ENCODE measurements around the gene RDX. TPM values are rescaled to one million over a fixed set of nuclear protein-coding genes. Genes with fewer than 3 reads are reported as not detected.

Gene RDX
- total RNA-seq, 1 experiment from 2014 or later = 86.6 TPM

- Histone ChIP-seq H2BK5ac (ENCODE audit: insufficient read length, low read length) (no peak overlapping the region), H3K4me1 (ENCODE audit: insufficient read depth, low read length) (peaks cover 7% of the 10 kb centered on the region)
- peaks cover 12% of the 10 kb centered on the region in 2 experiments for H3K4me1 Mint-ChIP-seq
These were observed 148.3 kb downstream of the RDX start for GRCh38 chr11:110147962-110148709.

More at GRCh38 chr11:110147962-110148709, 148.3 kb downstream of the RDX start:
- Histone ChIP-seq H3K79me2 (ENCODE audit: insufficient read depth, low read length) (no peaks in the 10 kb centered on the region), H3K27ac (ENCODE audit: insufficient read length, low read depth, low read length) (no peak overlapping the region), H2BK12ac (ENCODE audit: insufficient read length, low read depth, low read length) (no peak overlapping the region), H3K9ac (ENCODE audit: extremely low read depth, insufficient read length, low read length) (no peak overlapping the region), H4K91ac (ENCODE audit: insufficient read length, low read depth, low read length) (no peak overlapping the region), H2BK120ac (ENCODE audit: low read depth, low read length, poor library complexity, severe bottlenecking) (no peak overlapping the region), H3K9me3 (ENCODE audit: control insufficient read depth, low read depth, low read length) (no peaks in the 10 kb centered on the region), H4K5ac (ENCODE audit: insufficient read length, low read depth, low read length) (no peak overlapping the region), H4K20me1 (ENCODE audit: control insufficient read depth, insufficient read depth, insufficient read length) (no peaks in the 10 kb centered on the region), H3K27me3 (ENCODE audit: insufficient read depth, low read length) (no peaks in the 10 kb centered on the region), H3K23ac (ENCODE audit: insufficient read length, low read depth, low read length) (no peak overlapping the region), H3K14ac (ENCODE audit: insufficient read depth, low read length) (no peak overlapping the region), H3K4ac (ENCODE audit: low read depth, low read length) (no peak overlapping the region), H3K4me2 (ENCODE audit: insufficient read depth, insufficient read length, low read length) (no peak overlapping the region), H2BK15ac (ENCODE audit: low read depth, low read length) (no peak overlapping the region), H2AFZ (ENCODE audit: low read length) (no peak overlapping the region), H3K56ac (ENCODE audit: insufficient read length, low read depth, low read length) (no peak overlapping the region), H3K23me2 (ENCODE audit: insufficient read length, low read depth, low read length, poor library complexity, severe bottlenecking) (no peaks in the 10 kb centered on the region), H4K8ac (replicated peaks; ENCODE audit: insufficient read length, low read depth, low read length) (no peak overlapping the region), H3K79me1 (ENCODE audit: insufficient read depth, low read depth, low read length, poor library complexity, severe bottlenecking) (no peaks in the 10 kb centered on the region), H3K18ac (ENCODE audit: insufficient read length, low read depth, low read length) (no peak overlapping the region), H2AK5ac (ENCODE audit: insufficient read length, low read length) (no peak overlapping the region), H2BK20ac (ENCODE audit: low read depth, low read length, poor library complexity, severe bottlenecking) (no peak overlapping the region), H3T11ph (ENCODE audit: low read length) (no peak overlapping the region)
- no CpG with 5 or more reads among the region's 3 CpGs for WGBS (ENCODE audit: extremely low coverage, insufficient read length, low lambda C conversion rate)
- Mint-ChIP-seq H3K36me3 (ENCODE audit: insufficient read depth in 1 of 3, low read depth in 3 of 3) (peaks cover 0 to 1% (median 0%) of the 10 kb centered on the region in 3 experiments; a peak in 2 of 7 replicates), H3K27ac (no peak overlapping the region; a peak in 1 of 7 replicates), H3K4me3 (no peak overlapping the region), H3K9me3 (no peaks in the 10 kb centered on the region), H3K27me3 (ENCODE audit: low read depth) (no peaks in the 10 kb centered on the region)
- DNase-seq = no peak
- no peak for TF ChIP-seq CTCF (conservative IDR thresholded peaks at IDR 0.05)

Measured in H9 (cell line).